OCI-M2 (cell line): ENCODE data around the gene ARNT2.

Experiments
- DNase-seq: peaks from one replicate; lab custom pipeline; 2025; ENCODE audit not compliant: unreplicated experiment; lab: John Stamatoyannopoulos, UW

ARNT2 gene

DNA sequence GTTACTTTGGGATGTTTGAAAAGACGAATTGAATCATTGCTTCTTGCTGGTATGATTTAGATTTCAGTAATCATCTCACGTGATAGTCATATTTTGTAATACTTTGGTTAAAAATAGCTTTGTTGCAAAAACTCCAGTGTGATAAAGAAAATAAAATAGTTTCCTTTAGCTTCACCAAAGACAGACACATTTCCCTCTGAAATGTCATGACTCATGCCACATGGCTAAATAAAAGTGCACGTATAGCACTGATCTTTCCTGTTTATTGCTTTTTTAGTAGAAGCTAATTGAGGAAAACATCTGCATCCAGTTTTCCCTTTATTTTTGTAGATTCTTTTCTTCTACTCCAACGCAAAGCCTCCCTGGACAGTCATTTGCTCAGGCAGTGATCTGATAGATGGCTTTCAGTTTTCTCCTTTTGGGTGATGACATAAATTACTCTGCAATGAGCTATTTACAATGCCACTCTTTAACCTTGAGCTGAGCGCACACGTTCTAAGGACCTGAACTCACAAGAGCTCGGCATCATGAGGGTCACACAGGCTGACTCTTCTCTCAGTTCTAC, 84.9 kb downstream of the ARNT2 start:
- no peak for DNase-seq

DNA sequence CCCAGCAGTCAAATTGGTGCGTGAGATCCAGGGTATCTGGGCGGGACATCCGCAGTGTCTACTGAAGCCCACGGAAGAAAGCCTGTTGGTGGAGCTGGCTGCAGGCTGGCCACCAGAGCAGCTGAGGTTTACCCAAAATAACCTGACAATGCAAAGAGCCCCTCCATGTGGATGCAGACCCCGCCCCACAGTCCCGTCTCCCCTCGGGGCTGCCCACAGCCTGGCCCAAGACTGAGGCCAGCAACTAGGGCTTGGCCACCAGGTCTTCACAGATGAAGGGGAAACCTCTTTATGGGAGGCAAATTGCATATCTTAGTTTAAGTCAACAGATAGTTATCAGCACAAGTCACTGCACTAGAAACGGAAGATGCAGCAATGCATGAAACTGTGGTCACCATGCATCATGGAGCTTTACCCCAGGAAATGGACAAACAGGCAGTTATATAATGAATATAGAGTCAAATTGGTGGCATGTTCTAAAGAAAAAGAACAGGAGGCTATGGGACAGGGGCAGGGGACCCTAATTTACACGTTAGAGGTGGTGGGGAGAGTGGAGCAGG, 86.3 kb downstream of the ARNT2 start:
- no peak for DNase-seq

DNA sequence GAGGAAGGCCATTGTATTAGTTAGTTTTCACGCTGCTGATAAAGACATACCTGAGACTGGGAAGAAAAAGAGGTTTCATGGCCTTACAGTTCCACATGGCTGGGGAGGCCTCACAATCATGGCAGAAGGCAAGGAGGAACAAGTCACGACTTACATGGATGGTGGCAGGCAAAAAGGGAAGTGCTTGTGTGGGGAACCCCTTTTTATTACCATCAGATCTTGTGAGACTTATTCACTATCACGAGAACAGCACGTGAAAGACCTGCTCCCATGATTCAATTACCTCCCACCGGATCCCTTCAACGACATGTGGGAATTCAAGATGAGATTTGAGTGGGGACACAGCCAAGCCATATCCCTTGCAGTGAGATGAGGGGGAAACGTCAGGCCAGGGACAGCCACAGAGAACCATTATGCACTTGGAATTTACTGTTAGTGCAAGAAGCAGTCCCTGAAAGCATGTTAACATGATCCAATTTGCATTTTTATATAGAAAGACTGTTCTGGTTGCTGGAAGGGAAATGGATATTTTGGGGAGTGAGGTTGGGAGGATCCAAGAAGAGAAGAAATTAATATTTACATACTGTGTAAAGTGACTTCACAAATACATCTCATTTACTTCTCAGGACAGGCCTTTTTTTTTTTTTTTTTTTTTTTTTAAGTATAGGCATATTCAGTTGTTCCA, 87.1 kb downstream of the ARNT2 start:
- DNase-seq: no peak

DNA sequence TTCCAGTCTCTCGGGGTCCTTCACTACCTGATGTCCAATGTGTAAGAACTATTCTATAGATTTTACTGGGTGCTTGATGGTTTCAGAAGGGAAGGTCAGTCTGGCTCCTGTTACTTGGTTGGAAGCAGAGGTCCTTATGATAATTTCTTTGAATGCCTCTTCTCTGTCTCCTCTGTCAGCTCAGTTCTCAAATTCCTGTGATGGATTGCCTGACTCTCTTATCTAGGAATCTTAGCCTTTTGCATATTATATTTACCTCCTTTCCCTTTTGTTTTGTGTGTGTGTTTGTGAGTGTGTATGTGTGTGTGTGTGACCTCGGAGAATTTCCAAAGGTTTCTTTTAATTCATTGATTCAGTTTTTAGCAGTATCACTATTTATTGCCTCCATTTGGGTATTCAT, 88.2 kb downstream of the ARNT2 start:
- DNase-seq: no peak

DNA sequence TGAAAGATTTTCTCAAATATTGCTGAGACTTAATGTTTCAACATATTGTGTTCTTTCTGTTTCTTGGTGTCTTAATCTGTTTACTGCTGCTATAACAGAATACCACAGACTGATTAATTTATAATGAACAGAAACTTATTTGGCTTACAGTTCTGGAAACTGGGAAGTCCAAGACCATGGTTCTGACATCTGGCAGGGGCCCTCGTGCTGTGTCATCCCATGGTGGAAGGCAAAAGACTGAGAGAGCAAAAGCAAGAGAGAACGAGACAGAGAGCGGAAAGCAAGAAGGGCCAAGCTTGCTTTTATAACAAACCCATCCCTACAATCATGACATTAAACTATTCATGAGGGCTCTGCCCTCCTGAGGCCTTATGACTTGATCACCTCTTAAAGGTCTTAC, 88.7 kb downstream of the ARNT2 start:
- DNase-seq: no peak

DNA sequence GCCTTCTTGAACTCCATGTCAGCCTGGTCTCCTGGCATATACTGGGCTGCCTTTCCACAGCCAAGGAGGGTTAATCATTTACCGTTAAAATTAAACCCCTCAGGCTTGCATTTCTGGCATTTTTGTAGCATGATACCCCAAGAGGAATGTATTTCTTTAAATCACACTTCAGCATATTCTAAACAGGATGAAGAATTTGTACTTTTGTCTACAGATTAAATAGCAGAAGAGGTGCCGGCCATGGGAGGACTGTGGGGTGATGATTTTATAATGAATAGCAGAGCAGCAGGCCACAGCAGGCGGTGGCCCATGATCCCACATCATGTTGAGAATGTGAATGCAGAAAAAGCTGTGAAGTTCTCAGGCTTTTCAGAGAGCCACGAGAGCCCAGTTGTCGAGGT, 90.2 kb downstream of the ARNT2 start:
- no peak for DNase-seq

DNA sequence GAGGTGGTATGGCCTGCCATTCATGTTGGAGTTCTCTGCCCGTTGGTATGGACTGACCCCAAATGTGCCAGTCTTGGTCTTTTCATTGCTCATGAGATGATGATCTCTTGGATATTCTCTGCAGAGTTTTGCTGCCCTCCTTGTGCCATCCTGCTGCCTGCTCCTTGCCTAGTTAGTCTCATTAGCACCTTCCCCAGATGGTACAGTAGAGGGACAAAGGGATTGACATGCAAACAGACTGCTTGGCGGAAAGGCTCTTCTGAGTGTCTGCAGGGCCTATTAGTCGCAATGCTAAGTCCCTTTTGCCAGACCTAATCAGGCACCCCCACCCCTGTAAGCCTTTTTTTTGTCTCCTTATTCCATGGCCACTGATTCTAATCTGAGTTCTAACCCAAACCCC, 90.6 kb downstream of the ARNT2 start:
- DNase-seq: no peak

DNA sequence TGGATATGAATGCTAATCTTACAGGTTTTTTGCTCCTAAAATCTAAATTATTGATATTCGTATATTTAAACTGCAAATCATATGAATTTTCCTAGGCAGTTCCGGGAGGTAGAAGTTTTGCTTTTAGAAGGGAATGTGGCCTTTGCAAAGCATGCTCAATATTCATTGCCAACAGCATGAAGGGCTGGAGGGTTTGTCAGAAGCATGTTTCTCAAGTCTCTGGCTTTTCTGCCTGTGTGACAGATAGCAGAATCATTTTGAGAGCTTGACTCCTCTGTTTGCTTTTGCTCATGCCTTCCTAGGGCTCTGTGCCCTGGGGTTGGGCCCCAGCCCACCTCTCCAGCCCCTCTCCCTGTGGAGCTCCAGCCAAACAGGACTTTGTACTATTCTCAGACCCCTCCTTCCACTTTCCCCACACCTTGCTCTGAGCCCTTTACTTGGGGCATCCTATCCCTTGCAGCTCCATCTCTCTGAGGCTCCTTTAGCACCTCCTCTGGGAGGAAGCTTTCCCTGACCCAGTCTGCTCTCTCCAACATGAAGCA, 91.3 kb downstream of the ARNT2 start:
- DNase-seq: no peak

DNA sequence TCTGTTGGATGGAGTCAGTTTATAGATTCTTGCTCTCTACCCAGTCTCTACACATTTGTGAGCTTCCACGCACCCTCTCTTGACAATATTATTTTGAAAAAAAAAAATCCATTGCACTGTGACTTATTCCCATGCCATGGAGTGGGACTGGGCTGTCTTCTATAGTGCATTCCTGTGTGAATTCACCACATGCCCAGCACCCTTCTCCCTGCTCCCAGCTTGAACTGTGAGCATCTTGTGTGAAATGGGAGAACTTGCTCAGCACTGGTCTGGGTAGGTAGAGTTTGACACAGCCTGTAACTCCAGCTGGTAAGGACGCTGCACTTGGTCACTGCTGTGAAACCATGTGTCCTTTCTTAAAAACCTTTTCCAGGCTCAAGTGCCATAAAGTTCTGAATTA, 91.9 kb downstream of the ARNT2 start:
- no peak for DNase-seq

DNA sequence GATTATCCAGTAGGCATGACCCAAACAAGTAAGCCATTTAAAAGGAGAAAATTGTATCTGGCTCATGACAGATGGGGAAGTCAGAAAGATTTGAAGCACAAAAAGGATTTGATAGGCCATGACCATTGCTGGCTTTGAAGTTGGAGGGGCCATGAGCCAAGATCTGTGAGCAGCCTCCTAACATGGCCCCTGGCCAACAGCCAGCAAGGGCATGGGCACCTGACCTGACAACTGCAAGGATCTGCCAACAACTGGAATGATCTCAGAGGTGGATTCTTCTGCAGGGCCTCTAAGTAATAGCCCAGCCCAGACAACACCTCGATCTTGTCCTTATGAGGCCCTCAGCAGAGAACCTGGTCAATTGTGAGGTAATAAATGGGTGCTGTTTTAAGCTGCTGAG, 93.0 kb downstream of the ARNT2 start:
- DNase-seq: no peak

DNA sequence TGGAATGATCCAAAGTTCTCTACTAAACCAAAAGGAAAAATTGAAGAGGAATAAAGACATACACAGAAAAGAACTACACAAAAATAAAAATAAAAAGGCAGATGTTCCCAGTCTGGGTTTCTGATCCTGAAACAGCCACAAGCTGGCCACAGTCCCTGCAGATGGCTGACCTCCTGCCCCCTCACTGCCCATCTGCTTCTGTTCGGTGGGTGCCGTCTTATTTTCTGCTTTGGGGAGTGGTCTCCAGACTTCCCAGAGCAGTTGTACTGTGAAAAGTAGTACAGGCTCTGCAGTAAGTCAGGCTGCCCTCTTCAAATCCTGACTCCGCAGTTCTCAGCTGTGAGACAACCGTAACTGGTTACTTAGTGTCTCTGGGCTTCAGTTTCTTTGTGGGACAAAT, 94.5 kb downstream of the ARNT2 start:
- DNase-seq: no peak

DNA sequence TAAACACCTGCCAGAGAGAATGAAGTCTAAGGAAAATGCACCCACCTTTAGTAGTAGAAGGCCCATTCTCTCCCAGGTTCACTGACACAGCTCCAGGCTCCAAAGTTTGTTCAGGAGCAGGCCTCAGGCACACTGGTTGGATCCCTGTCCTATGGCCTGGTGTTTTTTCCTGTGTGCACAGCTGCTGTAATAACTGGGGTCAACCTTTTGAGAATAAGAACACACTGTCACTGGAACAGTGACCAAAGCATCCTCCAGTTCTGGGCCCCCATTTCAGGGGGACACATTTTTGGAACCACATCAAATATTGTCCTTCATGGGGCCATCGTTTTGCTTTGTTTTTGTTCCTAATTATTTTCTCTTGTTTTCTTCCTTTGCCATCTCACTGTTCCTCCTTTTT, 95.8 kb downstream of the ARNT2 start:
- no peak for DNase-seq

DNA sequence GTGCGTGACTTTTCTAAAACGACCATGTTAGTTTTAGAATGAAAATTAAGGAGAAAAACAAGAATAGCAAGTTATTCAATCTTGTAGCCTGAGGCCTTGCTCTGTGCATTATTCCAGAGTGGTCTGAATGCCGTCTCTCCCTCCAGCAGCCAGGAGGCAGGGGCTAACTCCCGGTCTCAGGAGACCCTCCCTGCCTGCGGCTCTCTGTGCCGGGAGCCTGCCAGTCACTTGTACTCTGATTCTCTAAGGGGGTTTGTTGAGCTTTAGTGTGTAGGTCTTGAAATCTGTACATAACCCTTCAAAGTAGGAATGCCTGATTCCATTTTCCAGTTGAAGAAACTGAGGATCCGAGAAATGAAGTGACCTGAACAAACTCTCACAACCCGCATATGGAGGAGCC, 97.3 kb downstream of the ARNT2 start:
- no peak for DNase-seq

DNA sequence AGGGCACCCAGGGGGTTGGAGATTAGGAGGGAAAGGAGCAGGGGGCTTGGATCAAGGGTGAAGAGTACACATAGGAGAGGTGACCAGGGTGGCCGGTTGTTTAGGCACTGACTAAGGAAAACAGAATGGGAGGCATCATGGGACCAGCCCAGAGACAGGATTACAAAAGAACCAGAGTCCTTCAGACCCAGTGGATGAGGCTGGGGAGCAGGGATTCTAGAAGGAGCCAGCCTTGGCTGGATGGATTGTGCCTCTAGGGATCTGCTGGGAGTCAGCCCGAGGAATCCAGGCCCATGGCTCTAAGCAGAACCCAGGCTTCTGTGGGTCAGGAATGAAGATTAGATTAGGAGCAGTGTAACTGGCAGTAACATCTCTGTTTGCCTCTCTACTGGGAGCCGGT, 98.6 kb downstream of the ARNT2 start:
- DNase-seq: no peak

DNA sequence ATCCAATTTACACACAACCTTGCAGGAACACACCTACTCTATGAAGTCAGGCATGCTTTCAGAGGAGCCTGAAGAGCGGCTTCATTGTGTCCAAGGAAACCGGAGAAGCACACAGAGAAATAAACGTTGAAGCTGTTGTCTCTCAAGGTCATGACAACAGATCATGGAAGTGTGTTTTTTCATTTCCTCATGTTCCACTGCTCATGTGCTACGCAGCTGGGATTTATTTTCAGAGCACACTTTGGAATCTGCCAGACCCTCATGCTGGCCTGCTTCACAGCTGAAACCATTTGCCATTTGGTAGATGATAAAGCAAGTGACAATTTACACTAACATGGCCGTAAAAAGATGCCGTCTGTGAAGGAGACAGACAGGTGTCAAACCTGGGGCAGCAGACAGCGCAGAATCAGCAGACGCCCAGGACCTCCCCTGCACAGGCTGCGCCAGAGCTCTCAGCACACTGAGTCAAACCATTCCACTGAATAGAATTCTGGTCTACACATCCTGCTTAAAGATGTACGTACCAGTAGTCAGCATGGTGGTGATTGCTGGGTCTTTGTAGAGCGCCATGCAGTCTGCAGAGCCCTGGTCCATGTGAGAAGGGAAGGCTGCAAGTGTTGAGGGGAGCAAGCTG, 99.3 kb downstream of the ARNT2 start:
- DNase-seq: no peak

DNA sequence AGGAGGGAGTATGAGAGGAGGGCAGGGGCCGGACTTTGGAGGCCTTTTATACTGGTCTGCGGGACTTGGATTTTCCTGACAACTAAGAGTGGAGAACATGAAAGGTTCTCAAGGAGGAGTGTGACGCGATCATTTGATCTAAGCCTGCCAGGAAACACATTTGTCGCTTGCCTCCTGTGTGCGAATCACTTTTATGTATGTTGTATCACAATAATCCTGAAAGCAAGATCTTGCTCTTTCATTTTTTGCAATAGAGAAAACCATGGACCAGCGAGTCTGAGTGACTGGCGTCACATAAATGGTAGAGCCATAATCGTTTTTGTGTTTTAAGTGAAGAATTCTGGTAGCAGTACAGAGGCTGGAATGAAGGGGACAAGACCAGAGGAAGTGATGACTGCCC, 100.7 kb downstream of the ARNT2 start:
- DNase-seq: no peak

DNA sequence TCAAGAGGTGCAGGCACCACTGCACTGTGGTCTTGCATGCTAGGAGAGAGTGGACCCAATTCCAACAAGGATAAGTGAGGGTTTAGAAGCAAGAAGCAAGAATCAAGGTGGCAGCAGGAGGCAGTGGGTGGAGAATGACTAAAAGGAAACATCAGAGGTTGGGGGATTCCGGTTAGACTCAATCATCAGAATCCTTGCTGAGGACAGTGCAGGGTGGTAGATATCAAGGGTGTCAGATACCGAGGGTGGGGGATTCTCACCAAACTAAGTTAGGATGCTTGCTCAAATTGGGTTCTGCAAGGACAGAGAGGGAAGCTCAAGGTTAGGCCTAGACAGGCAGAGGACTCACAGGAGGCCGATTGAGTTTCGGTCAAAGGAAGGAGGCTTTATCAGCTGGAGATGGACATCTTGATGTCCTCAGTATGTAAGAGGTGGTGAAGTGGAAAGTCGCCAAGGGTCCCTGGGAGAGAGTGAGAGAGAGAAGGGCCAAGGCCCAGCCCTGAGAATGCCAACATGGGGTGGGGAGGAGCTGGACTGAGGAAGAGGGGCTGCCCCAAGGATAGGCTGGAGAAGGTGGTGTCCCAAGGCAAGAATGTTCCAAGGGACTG, 102.2 kb downstream of the ARNT2 start:
- no peak for DNase-seq

DNA sequence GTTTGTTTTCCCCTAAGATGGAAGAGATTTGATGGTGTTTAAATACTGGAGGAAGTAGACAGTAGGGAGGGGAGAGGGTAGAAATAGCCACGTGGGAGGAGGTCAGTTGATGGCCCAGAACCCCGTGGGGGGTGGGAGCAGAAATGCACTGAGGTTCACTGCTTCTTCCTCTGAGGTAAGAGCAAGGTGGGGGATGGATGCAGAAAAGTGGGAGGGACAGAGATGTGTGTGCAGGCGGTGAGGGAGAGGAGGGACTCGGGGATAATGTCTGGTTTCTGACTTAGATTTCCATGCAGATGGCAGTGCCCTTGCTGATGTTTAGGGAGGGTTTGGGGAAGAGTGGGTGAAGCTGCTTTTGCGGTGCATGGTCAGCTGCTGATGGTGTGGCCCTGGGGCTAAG, 102.9 kb downstream of the ARNT2 start:
- no peak for DNase-seq

DNA sequence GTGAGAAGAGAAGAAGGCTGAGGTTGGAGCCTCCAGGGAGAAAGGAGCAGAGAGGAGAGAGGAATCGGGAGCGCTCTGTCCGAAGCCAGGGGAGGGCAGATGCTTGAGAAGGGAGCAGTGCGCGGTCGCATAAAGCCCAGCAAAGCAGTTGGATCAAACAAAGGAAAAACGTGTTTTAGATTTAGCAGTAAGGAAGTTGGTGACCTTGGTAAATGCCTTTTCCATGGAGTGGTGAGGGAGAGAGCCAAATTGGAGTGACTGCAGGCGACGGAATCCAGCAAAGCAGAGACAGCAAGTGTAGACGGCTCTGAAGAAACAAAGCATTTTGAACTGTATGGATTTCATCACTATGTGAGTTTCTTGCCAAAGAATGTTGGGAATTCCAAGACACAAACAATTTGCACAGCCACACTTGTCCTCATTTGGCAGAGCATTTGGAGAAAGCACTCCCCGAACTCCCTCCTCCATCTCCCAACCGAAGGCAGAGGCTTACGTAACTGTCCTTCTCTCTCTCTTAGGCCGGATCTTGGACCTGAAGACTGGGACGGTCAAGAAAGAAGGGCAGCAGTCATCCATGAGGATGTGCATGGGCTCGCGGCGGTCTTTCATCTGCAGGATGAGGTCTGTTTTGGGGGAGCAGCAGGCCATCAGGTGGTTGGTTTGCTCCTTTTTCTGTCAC, 103.6 kb downstream of the ARNT2 start:
- DNase-seq: no peak

DNA sequence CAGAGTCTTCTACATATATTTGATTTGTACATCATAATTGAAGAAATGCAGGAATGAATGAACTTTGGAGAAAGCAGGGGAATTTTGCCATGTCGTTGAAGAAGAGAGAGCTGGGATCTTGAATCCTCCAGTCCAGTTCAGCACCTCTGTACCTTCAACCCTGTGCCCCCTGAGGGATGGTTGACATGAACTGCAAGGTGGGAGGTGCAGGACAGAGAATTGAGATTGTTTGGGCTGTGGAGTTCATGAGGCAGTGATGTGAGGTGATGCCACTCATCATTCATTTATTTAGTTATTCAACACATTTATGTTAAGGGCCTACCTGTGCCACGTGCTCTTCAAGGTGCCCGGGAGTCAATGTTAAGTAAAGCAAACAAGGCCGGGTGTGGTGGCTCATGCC, 104.6 kb downstream of the ARNT2 start:
- DNase-seq: no peak

DNA sequence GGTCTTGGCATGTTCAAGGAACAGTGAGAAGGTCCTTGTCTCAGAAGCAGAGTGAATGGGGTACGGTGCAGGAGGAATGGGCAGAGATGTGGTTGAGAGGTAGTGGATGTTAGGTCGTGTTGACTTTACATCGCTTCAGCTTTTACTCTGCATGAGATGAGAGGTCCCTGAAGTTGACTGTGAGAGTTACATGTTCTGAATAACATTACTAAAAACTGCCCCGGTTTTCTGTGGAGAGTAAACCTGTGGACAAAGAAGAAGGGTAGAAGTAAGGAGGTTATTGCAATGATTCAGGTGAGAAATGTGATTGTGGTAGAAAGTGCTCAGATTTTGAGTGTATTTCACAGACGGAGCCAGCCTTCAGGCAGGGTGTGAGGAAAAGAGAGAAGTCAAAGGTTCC, 105.6 kb downstream of the ARNT2 start:
- DNase-seq: no peak
